K562 (cell line): ENCODE measurements around the gene ATP6V0E2. TPM values are rescaled to one million over a fixed set of nuclear protein-coding genes. Genes with fewer than 3 reads are reported as not detected.

Experiments
- BHLHE40 ChIP-seq: IDR thresholded peaks from 2 replicates; pipeline ENCODE4 v1.6.1; 2011; ENCODE audit warnings: low read length, improper control_type of control experiment
- BRD4 ChIP-seq: fragments of 200-600 bp; sonication (generic); IDR thresholded peaks from 2 replicates; pipeline ENCODE4 v1.6.1; 2017; ENCODE audit warnings: inconsistent platforms
- CBFB ChIP-seq: sonication (generic); formaldehyde crosslinking; IDR thresholded peaks from 2 replicates; pipeline ENCODE4 v1.4.0; 2020; ENCODE audit warnings: mild to moderate bottlenecking, missing genetic modification reagents
- FOXK1 ChIP-seq: sonication (generic); formaldehyde crosslinking; IDR thresholded peaks from 2 replicates; pipeline ENCODE4 v1.8.0; 2022; ENCODE audit warnings: missing genetic modification reagents, mild to moderate bottlenecking, borderline replicate concordance
- GATA2 ChIP-seq: sonication (generic); formaldehyde crosslinking; IDR thresholded peaks from 2 replicates; pipeline ENCODE4 v1.4.0; 2020; ENCODE audit warnings: mild to moderate bottlenecking, missing genetic modification reagents
- HDAC8 ChIP-seq: fragments of 450-650 bp; IDR thresholded peaks from 2 replicates; pipeline ENCODE4 v1.6.1; 2016; ENCODE audit warnings: mild to moderate bottlenecking, missing genetic modification characterization, moderate library complexity, missing compliant biosample characterization
- MTA2 ChIP-seq: fragments of 450-650 bp; IDR thresholded peaks from 2 replicates; pipeline ENCODE4 v1.6.1; 2016; ENCODE audit warnings: low read depth
- RBM34 ChIP-seq: fragments of 200-400 bp; formaldehyde crosslinking; IDR thresholded peaks from 2 replicates; pipeline ENCODE4 v1.6.1; 2018; ENCODE audit warnings: low read length, borderline replicate concordance; ENCODE audit not compliant: insufficient read depth
- ZNF76 ChIP-seq: fragments of 250-450 bp; sonication (Bioruptor Pico); IDR thresholded peaks from 2 replicates; pipeline ENCODE4 v1.4.0; 2020; ENCODE audit warnings: mild to moderate bottlenecking, moderate library complexity, borderline replicate concordance
- polyA plus RNA-seq, 8 experiments: library from polyadenylated mRNA; depleted of rRNA in 4 of 8; stranded (reverse) in 5 of 8; unstranded in 3 of 8; fragments of >200 nt; fragmentation: Nextera tagmentation in 2 of 8; fragmentation: Illumina TruSeq in 1 of 8; extraction: Ambion mirVana in 2 of 8; extraction: Trizol in 1 of 8; gene quantifications; 2 replicates each; pipeline versions ENCODE4 v1.2.1 to v1.2.3, GENCODE V29; 2011 to 2014; ENCODE audit warnings: inconsistent platforms in 1 of 8, missing spikeins in 1 of 8
- total RNA-seq, 7 experiments: library from RNA; depleted of rRNA in 6 of 7; stranded (reverse); fragments of >200 nt in 6 of 7; fragmentation: Illumina TruSeq in 2 of 7; extraction: Trizol in 2 of 7; gene quantifications; 2 replicates each; pipeline versions ENCODE4 v1.2.1 to v1.2.3, GENCODE V29; 2011 to 2021; ENCODE audit warnings: low replicate concordance in 1 of 7
- TF ChIP-seq, protein P1 (sequence below): fragments of 450-650 bp; IDR thresholded peaks from 2 replicates; pipeline ENCODE4 v1.6.1; 2016
- TF ChIP-seq, protein P2 (sequence below), 3 experiments: fragments of 200-800 bp in 1 of 3; sonication (Bioruptor generic) in 1 of 3; sonication (generic) in 1 of 3; formaldehyde crosslinking in 1 of 3; IDR thresholded peaks; 2 replicates each; pipeline versions ENCODE4 v1.6.1 to v1.8.0; 2016 to 2022; ENCODE audit warnings: mild to moderate bottlenecking in 2 of 3, missing compliant biosample characterization in 2 of 3, missing genetic modification characterization in 2 of 3, missing genetic modification reagents in 1 of 3
- TF ChIP-seq, protein P3 (sequence below): fragments of 250-450 bp; sonication (Bioruptor Pico); IDR thresholded peaks from 2 replicates; pipeline ENCODE4 v1.8.0; 2022; ENCODE audit warnings: inconsistent platforms
- TF ChIP-seq, protein P4 (sequence below): sonication (generic); formaldehyde crosslinking; IDR thresholded peaks from 2 replicates; pipeline ENCODE4 v1.8.1; 2023; ENCODE audit warnings: mild to moderate bottlenecking, missing genetic modification reagents

The ATP6V0E2 gene
- total and polyA plus RNA-seq, 9 of the 15 experiments (the other 6 are each of a cell fraction or from before 2014, with no cell fraction given): 0.55 to 18.5 (median 10.9) TPM

DNA sequence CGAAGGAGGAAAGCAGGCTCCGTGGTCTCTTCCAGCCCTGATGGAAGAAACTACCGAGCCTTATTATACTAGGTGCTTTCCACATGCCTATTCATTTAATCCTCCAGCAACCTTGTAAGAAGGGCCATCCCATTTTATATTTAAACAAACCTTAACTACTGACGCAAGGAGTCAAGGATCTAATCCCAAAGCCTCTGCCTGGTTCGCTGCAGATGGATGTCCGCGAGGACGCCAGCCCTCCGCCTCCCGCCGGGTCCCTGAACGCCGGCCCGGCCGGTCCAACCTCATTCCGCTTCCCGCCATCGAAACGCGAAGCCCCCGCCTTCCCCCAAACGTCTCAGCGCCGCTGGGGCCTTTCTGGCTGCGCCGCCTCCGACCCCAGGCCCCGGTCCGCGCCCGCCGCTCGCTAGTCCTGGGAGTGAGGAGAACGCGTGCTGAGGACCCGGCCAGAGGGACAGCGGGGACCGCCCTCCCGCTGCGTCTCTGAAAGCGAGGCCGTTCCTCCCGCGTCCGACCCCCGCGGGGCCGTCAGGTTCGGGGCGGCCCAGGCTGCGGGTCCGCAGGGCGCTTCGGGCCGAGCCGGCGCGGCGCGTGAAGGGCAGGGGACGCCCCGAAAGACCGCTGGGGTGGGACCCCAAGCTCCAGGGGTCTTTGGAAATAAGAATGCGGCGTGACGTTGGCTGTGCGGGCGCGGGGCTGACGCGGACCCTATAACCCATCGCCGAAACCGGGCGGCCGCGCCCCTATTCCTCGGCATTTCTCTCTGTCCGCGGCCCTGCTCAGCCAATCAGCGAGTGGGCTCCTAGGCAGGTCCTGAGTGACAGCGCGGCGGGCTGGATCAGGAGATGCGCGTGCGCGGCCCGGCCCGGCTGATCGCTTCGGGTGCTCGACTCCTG lies at the start of gene ATP6V0E2 (continued):
- TF ChIP-seq, protein P1, sequence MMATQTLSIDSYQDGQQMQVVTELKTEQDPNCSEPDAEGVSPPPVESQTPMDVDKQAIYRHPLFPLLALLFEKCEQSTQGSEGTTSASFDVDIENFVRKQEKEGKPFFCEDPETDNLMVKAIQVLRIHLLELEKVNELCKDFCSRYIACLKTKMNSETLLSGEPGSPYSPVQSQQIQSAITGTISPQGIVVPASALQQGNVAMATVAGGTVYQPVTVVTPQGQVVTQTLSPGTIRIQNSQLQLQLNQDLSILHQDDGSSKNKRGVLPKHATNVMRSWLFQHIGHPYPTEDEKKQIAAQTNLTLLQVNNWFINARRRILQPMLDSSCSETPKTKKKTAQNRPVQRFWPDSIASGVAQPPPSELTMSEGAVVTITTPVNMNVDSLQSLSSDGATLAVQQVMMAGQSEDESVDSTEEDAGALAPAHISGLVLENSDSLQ: peak; percentile 99
- TF ChIP-seq CBFB (CRISPR knock-in tag): no peak
- TF ChIP-seq HDAC8 (tag): 0 out of 2 replicates have a peak, but pooled peaks have one; percentile 68
- no peak for TF ChIP-seq MTA2
- no peak; the same call in 1 of the 2 replicates for TF ChIP-seq BHLHE40
- no peak for TF ChIP-seq BRD4
- peak; percentile 44; the same call in 1 of the 2 replicates for TF ChIP-seq ZNF76 (CRISPR knock-in tag)
- TF ChIP-seq, protein P2, sequence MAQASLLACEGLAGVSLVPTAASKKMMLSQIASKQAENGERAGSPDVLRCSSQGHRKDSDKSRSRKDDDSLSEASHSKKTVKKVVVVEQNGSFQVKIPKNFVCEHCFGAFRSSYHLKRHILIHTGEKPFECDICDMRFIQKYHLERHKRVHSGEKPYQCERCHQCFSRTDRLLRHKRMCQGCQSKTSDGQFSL (CRISPR knock-in tag; IDR thresholded peaks at IDR 0.05): no peak
- TF ChIP-seq, protein P2 (tag; IDR thresholded peaks at IDR 0.05): no peak
- TF ChIP-seq GATA2: no peak
- no peak for TF ChIP-seq FOXK1 (CRISPR knock-in tag)
- TF ChIP-seq, protein P3, sequence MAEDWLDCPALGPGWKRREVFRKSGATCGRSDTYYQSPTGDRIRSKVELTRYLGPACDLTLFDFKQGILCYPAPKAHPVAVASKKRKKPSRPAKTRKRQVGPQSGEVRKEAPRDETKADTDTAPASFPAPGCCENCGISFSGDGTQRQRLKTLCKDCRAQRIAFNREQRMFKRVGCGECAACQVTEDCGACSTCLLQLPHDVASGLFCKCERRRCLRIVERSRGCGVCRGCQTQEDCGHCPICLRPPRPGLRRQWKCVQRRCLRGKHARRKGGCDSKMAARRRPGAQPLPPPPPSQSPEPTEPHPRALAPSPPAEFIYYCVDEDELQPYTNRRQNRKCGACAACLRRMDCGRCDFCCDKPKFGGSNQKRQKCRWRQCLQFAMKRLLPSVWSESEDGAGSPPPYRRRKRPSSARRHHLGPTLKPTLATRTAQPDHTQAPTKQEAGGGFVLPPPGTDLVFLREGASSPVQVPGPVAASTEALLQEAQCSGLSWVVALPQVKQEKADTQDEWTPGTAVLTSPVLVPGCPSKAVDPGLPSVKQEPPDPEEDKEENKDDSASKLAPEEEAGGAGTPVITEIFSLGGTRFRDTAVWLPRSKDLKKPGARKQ (CRISPR knock-in tag): no peak
- TF ChIP-seq RBM34: no peak
- TF ChIP-seq, protein P4, sequence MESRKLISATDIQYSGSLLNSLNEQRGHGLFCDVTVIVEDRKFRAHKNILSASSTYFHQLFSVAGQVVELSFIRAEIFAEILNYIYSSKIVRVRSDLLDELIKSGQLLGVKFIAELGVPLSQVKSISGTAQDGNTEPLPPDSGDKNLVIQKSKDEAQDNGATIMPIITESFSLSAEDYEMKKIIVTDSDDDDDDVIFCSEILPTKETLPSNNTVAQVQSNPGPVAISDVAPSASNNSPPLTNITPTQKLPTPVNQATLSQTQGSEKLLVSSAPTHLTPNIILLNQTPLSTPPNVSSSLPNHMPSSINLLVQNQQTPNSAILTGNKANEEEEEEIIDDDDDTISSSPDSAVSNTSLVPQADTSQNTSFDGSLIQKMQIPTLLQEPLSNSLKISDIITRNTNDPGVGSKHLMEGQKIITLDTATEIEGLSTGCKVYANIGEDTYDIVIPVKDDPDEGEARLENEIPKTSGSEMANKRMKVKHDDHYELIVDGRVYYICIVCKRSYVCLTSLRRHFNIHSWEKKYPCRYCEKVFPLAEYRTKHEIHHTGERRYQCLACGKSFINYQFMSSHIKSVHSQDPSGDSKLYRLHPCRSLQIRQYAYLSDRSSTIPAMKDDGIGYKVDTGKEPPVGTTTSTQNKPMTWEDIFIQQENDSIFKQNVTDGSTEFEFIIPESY (CRISPR knock-in tag): no peak; the same call in 1 of the 2 replicates
